SHP77 (cell line): Measurements from ENCODE around the gene JPH4.
"Not testable (repeated sequence)": the region's sequence is repeated elsewhere in the genome, so short reads cannot be mapped to it uniquely, and the experiment has no call there.

Experiments
- DNase-seq, 2 experiments: peaks; one replicate each; lab custom pipeline; 2025; lab: John Stamatoyannopoulos, UW

JPH4 gene

GRCh38 chr14:23547924-23548323, 30.7 kb downstream of the JPH4 start:
- no peak for DNase-seq

- DNase-seq: no peak
These were observed 32.0 kb downstream of the JPH4 start for GRCh38 chr14:23546450-23547035.

- no peak for DNase-seq
These were observed 32.7 kb downstream of the JPH4 start for GRCh38 chr14:23545740-23546365.

GRCh38 chr14:23544511-23545447, 33.8 kb downstream of the JPH4 start:
- peak; percentile 83 to 91 for DNase-seq

- no peak for DNase-seq
These were observed 35.2 kb downstream of the JPH4 start for GRCh38 chr14:23543403-23543802.

- no peak for DNase-seq
These were observed 36.3 kb downstream of the JPH4 start for GRCh38 chr14:23542261-23542660.

- DNase-seq: no peak
These were observed 38.5 kb downstream of the JPH4 start for GRCh38 chr14:23540141-23540469.

- DNase-seq: peak; percentile 67 to 73
These were observed 39.1 kb downstream of the JPH4 start for GRCh38 chr14:23539248-23540140.

- peak; percentile 48 to 59 for DNase-seq
These were observed 39.8 kb downstream of the JPH4 start for GRCh38 chr14:23538785-23539184.

GRCh38 chr14:23538050-23538718, 40.4 kb downstream of the JPH4 start:
- DNase-seq: no peak

GRCh38 chr14:23537351-23538049, 41.1 kb downstream of the JPH4 start:
- peak; percentile 85 to 87 for DNase-seq

GRCh38 chr14:23536906-23537305, 41.7 kb downstream of the JPH4 start:
- DNase-seq: not testable (repeated sequence)

- no peak for DNase-seq
These were observed 42.1 kb downstream of the JPH4 start for GRCh38 chr14:23536494-23536893.

- no peak for DNase-seq
These were observed 42.6 kb downstream of the JPH4 start for GRCh38 chr14:23535943-23536342.

- DNase-seq: no peak
These were observed 44.7 kb downstream of the JPH4 start for GRCh38 chr14:23533652-23534435.

GRCh38 chr14:23532658-23533057, 45.9 kb downstream of the JPH4 start:
- DNase-seq: no peak

- no peak for DNase-seq
These were observed 47.2 kb downstream of the JPH4 start for GRCh38 chr14:23531391-23531790.

GRCh38 chr14:23530375-23531055, 48.1 kb downstream of the JPH4 start:
- DNase-seq: no peak

- no peak for DNase-seq
These were observed 49.6 kb downstream of the JPH4 start for GRCh38 chr14:23529016-23529415.
